Fibroblast of villous mesenchyme (primary cell): ENCODE measurements around the gene FREM1. TPM values are rescaled to one million over a fixed set of nuclear protein-coding genes. Genes with fewer than 3 reads are reported as not detected.
"Not testable (repeated sequence)": the region's sequence is repeated elsewhere in the genome, so short reads cannot be mapped to it uniquely, and the experiment has no call there.

Source experiments
- DNase-seq: peaks from one replicate; pipeline ENCODE4 v3.0.0-alpha.2; 2010; ENCODE audit warnings: low read depth
- H3K4me3 ChIP-seq: 2 replicates; pipeline ENCODE4 v1.5.1; 2011; ENCODE audit warnings: low read depth, mild to moderate bottlenecking, low read length
- total RNA-seq: library from RNA; depleted of rRNA; stranded (reverse); fragments of >200 nt; gene quantifications from 2 replicates; pipeline ENCODE4 v1.2.3, GENCODE V29; 2012
- TF ChIP-seq, protein P1 (sequence below): IDR thresholded peaks from 2 replicates; pipeline ENCODE4 v1.5.1; 2012; ENCODE audit warnings: low read depth, mild to moderate bottlenecking, low read length; ENCODE audit not compliant: insufficient read depth

The FREM1 gene
- total RNA-seq, 1 donor, result 0.86 TPM

DNA sequence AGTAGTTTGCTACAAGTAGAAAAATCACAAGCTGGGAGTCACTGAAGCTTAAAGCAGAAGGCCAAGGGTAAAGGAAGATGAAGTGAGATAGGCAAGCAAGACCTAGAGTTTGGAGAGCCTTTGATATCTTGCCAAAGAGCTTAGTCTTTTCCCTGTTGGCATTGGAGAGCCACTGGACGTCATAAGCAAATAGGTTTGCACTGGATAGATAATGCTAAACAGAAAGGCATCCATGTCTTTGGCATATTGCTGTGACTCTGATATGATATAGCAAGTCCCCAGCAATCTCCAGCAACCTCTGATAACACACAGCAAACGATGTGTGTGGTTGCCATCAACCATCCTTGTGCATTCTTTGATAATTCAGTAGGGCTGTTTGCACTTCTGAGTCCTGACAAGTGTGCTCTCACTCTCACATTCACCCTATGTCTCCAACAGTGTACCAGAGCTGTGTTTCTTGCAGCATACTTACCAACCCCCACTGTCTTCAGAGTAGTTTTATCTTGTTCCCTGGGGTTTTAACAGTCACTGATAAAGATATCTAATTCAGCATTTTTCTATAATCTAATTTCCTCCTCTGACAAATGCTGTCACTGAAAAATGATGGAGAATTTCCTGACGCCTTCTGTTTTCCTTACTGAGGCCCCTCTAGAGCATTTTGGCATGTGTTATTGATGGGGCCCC, 16.9 kb upstream of the FREM1 start:
- DNase-seq, result no peak
- H3K4me3 ChIP-seq, result no peak overlapping the region
- TF ChIP-seq, protein P1, sequence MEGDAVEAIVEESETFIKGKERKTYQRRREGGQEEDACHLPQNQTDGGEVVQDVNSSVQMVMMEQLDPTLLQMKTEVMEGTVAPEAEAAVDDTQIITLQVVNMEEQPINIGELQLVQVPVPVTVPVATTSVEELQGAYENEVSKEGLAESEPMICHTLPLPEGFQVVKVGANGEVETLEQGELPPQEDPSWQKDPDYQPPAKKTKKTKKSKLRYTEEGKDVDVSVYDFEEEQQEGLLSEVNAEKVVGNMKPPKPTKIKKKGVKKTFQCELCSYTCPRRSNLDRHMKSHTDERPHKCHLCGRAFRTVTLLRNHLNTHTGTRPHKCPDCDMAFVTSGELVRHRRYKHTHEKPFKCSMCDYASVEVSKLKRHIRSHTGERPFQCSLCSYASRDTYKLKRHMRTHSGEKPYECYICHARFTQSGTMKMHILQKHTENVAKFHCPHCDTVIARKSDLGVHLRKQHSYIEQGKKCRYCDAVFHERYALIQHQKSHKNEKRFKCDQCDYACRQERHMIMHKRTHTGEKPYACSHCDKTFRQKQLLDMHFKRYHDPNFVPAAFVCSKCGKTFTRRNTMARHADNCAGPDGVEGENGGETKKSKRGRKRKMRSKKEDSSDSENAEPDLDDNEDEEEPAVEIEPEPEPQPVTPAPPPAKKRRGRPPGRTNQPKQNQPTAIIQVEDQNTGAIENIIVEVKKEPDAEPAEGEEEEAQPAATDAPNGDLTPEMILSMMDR, result no peak

DNA sequence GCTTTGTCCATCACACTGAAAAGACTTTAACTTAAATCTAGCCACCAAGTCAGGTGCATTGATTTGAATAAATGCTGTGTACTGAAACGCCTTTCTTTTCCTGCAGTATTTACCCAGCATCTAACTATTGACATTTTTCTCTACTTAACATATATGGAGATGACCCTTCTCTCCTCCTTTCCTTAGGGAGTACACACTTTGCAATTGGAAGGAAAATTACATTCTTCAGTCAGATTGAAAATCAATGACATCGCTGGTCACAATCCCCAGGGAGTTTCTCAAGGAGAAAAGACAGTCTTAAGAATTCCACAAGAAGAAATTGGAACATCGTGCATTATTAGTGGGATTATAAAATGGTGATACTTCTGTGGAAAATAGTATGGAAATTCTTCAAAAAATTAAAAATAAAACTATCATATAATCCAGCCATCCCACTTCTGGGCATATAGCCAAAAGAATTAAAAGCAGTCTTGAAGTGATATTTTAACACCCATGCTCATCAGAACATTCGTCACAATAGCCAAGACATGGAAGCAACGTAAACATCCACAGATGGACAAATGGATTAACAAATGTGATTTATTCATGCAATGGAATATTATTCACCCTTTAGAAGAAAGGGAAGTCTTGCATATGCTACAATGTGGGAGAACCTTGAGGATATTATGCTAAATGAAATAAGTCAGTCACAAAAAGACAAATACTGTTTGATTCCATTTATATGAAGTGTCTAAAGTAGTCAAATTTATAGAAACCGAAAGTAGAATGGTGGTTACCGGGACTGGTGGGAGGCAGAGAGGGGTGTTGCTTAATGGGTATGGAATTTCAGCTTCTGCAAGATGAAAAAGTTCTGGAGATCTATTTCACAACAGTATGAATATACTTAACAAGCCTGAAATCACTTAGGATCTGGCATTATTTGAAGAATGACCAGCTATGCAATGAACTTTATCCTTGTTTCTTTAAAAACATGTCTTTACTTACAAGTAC, 14.3 kb upstream of the FREM1 start:
- TF ChIP-seq, protein P1, result no peak
- peak; percentile 87 for DNase-seq

DNA sequence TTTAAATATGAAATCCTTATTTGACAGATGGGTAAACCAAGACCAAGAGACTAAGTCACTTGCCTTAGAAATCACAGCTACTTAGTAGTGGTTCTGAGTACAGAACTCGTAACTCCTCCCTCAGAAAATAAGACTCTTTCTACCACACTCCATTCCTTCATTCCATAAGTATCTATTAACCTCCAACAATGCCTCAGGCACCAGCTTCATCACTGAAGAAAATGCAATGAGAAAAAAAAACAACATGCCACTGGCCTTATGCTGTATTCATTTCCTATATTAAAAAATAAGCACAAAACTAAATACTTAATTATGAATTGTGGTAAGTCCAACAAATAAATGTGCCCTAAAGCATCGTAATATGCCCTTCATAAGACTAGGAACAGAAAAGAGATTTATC, 13.5 kb upstream of the FREM1 start:
- H3K4me3 ChIP-seq, result no peak overlapping the region
- TF ChIP-seq, protein P1, result no peak
- DNase-seq, result no peak

More for the DNA sequence above, 14.3 kb upstream of the FREM1 start:
- peak overlapping the region; percentile 53 for H3K4me3 ChIP-seq

DNA sequence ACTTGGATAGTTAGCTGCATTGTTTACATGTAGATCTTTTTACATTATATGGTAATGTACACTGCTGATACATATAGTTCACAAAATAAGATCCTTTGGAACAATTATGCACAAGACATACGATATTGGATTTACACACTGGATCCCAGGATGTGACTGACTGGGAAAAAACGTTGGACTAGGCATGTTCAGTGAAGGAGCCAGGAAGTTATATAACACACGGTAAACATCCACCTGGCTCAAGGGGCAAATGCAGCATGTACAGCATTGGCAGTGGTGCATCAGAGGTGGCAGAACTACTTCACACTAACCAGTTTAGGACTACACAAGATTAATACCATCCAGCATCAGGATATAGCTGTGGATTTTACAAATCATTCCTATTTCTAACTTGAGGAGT, 10.6 kb upstream of the FREM1 start:
- DNase-seq, H3K4me3 ChIP-seq: not testable (repeated sequence)

DNA sequence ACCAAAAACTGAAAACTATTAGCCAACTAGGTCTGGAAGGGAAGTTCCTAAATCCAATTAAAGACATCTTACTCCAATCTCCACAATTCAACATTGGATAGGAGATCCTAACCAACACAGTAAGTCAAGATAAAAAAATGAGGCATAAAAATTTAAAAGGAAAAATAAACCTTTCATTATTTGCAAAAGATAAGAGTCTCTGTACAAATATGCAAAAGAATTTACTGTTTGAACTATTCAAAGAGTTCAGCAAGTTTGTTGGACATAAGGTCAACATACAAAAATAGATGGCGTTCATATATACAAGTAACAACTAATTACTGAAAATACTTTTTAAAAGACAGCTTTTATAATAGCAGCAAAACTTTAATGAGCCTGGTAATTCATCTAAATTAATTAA, 3.1 kb upstream of the FREM1 start:
- TF ChIP-seq, protein P1, result no peak
- H3K4me3 ChIP-seq, result no peak overlapping the region
- no peak for DNase-seq

DNA sequence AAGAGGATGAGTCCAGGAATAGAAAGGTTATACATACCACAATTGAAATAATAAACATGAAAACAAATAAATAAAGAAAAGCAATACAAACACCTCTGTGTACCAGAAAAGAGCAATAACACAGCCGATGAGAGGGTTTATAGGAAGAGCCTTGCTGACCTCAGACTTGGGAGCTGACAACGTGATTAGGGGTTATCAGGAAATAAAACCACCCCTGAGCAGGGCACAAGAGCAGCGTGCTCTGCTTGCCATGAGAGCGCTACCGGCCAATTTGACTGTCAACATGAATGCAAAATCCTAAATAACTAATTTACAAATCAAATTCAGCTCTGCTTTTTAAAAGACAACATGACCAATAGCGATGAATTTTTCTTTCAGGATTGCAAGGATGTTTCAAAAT, 2.6 kb upstream of the FREM1 start:
- DNase-seq, result no peak
- no peak overlapping the region for H3K4me3 ChIP-seq
- TF ChIP-seq, protein P1, result no peak

DNA sequence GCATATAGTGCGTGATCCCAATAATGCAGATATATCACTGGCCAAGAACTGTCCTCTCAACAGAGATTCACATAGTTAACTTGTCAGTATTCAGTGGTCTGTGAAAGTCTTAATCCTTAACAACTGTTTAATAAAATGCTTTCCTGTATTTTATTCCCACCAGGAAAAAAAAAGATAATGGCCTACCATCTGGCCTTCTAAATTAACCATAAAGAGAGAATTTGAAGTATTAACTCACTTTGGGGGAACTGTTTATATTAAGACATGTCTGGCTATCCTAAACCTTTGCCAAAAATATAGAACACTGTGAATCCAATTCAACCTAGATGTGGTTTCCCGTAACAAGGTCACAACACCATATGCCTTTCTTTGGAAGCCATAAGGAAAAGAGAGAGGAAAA, 818 bp upstream of the FREM1 start:
- TF ChIP-seq, protein P1, result no peak
- no peak overlapping the region for H3K4me3 ChIP-seq
- no peak for DNase-seq
